ENCODE results near the gene SEMA5A.

Gene SEMA5A

GRCh38 chr5:9390113-9390512, 155.8 kb downstream of the SEMA5A start:
- TF ChIP-seq SUZ12 (IDR thresholded peaks at IDR 0.05; ENCODE audit: extremely low read depth, insufficient read depth, insufficient read length), result no peak
- H3K4me1 ChIP-seq (ENCODE audit: insufficient read depth, insufficient read length), result no peaks in the 10 kb centered on the region
- no peak for DNase-seq (ENCODE audit: low read depth, low spot score)

GRCh38 chr5:9388941-9389674, 156.8 kb downstream of the SEMA5A start:
- Histone ChIP-seq H3K27me3 (ENCODE audit: insufficient read depth, insufficient read length) (no peaks in the 10 kb centered on the region), H3K4me3 (ENCODE audit: insufficient read length, low read depth) (no peak overlapping the region), H3K9ac (ENCODE audit: insufficient read length, low read depth) (no peak overlapping the region), H3K36me3 (ENCODE audit: insufficient read depth, insufficient read length, low read length) (no peaks in the 10 kb centered on the region), H3K4me1 (ENCODE audit: insufficient read depth, insufficient read length) (no peaks in the 10 kb centered on the region), H3K9me3 (ENCODE audit: insufficient read depth, low read length) (no peaks in the 10 kb centered on the region)
- no peak for DNase-seq (ENCODE audit: low read depth, low spot score)
- TF ChIP-seq SUZ12 (IDR thresholded peaks at IDR 0.05; ENCODE audit: extremely low read depth, insufficient read depth, insufficient read length) (no peak), ZNF274 (IDR thresholded peaks at IDR 0.05; ENCODE audit: low read depth, low read length) (no peak), YY1 (IDR thresholded peaks at IDR 0.05; ENCODE audit: insufficient read depth, insufficient read length) (no peak)

More at GRCh38 chr5:9390113-9390512, 155.8 kb downstream of the SEMA5A start:
- Histone ChIP-seq H3K9me3 (ENCODE audit: insufficient read depth, low read length) (no peaks in the 10 kb centered on the region), H3K36me3 (ENCODE audit: insufficient read depth, insufficient read length, low read length) (no peaks in the 10 kb centered on the region), H3K27me3 (ENCODE audit: insufficient read depth, insufficient read length) (no peaks in the 10 kb centered on the region), H3K9ac (ENCODE audit: insufficient read length, low read depth) (no peak overlapping the region), H3K4me3 (ENCODE audit: insufficient read length, low read depth) (no peak overlapping the region)

GRCh38 chr5:9387879-9388278, 158.0 kb downstream of the SEMA5A start:
- H3K4me3 ChIP-seq (ENCODE audit: insufficient read length, low read depth), result no peak overlapping the region
- no peak for TF ChIP-seq YY1 (IDR thresholded peaks at IDR 0.05; ENCODE audit: insufficient read depth, insufficient read length)
- TF ChIP-seq SUZ12 (IDR thresholded peaks at IDR 0.05; ENCODE audit: extremely low read depth, insufficient read depth, insufficient read length), result no peak
- TF ChIP-seq ZNF274 (IDR thresholded peaks at IDR 0.05; ENCODE audit: low read depth, low read length), result no peak
- H3K9me3 ChIP-seq (ENCODE audit: insufficient read depth, low read length), result no peaks in the 10 kb centered on the region
- H3K4me1 ChIP-seq (ENCODE audit: insufficient read depth, insufficient read length), result no peaks in the 10 kb centered on the region
- H3K36me3 ChIP-seq (ENCODE audit: insufficient read depth, insufficient read length, low read length), result no peaks in the 10 kb centered on the region
- no peak for DNase-seq (ENCODE audit: low read depth, low spot score)
- no peaks in the 10 kb centered on the region for H3K27me3 ChIP-seq (ENCODE audit: insufficient read depth, insufficient read length)
- H3K9ac ChIP-seq (ENCODE audit: insufficient read length, low read depth), result no peak overlapping the region

GRCh38 chr5:9386945-9387344, 158.9 kb downstream of the SEMA5A start:
- no peaks in the 10 kb centered on the region for H3K36me3 ChIP-seq (ENCODE audit: insufficient read depth, insufficient read length, low read length)
- H3K4me3 ChIP-seq (ENCODE audit: insufficient read length, low read depth), result no peak overlapping the region
- DNase-seq (ENCODE audit: low read depth, low spot score), result no peak
- no peaks in the 10 kb centered on the region for H3K9me3 ChIP-seq (ENCODE audit: insufficient read depth, low read length)
- no peaks in the 10 kb centered on the region for H3K27me3 ChIP-seq (ENCODE audit: insufficient read depth, insufficient read length)
- TF ChIP-seq SUZ12 (IDR thresholded peaks at IDR 0.05; ENCODE audit: extremely low read depth, insufficient read depth, insufficient read length), result no peak
- TF ChIP-seq ZNF274 (IDR thresholded peaks at IDR 0.05; ENCODE audit: low read depth, low read length), result no peak
- TF ChIP-seq YY1 (IDR thresholded peaks at IDR 0.05; ENCODE audit: insufficient read depth, insufficient read length), result no peak
- no peak overlapping the region for H3K9ac ChIP-seq (ENCODE audit: insufficient read length, low read depth)
- no peaks in the 10 kb centered on the region for H3K4me1 ChIP-seq (ENCODE audit: insufficient read depth, insufficient read length)

- TF ChIP-seq ZNF274 (IDR thresholded peaks at IDR 0.05; ENCODE audit: low read depth, low read length) (no peak), SUZ12 (IDR thresholded peaks at IDR 0.05; ENCODE audit: extremely low read depth, insufficient read depth, insufficient read length) (no peak), YY1 (IDR thresholded peaks at IDR 0.05; ENCODE audit: insufficient read depth, insufficient read length) (no peak)
- DNase-seq (ENCODE audit: low read depth, low spot score), result no peak
- Histone ChIP-seq H3K4me3 (ENCODE audit: insufficient read length, low read depth) (no peak overlapping the region), H3K4me1 (ENCODE audit: insufficient read depth, insufficient read length) (no peaks in the 10 kb centered on the region), H3K27me3 (ENCODE audit: insufficient read depth, insufficient read length) (no peaks in the 10 kb centered on the region), H3K36me3 (ENCODE audit: insufficient read depth, insufficient read length, low read length) (no peaks in the 10 kb centered on the region), H3K9ac (ENCODE audit: insufficient read length, low read depth) (no peak overlapping the region), H3K9me3 (ENCODE audit: insufficient read depth, low read length) (no peaks in the 10 kb centered on the region)
These were observed 163.4 kb downstream of the SEMA5A start for GRCh38 chr5:9382522-9382921.

GRCh38 chr5:9381464-9381863, 164.4 kb downstream of the SEMA5A start:
- Histone ChIP-seq H3K9ac (ENCODE audit: insufficient read length, low read depth) (no peak overlapping the region), H3K4me1 (ENCODE audit: insufficient read depth, insufficient read length) (no peaks in the 10 kb centered on the region), H3K36me3 (ENCODE audit: insufficient read depth, insufficient read length, low read length) (no peaks in the 10 kb centered on the region), H3K27me3 (ENCODE audit: insufficient read depth, insufficient read length) (no peaks in the 10 kb centered on the region), H3K9me3 (ENCODE audit: insufficient read depth, low read length) (no peaks in the 10 kb centered on the region), H3K4me3 (ENCODE audit: insufficient read length, low read depth) (no peak overlapping the region)
- no peak for DNase-seq (ENCODE audit: low read depth, low spot score)
- TF ChIP-seq ZNF274 (IDR thresholded peaks at IDR 0.05; ENCODE audit: low read depth, low read length), result no peak
- no peak for TF ChIP-seq YY1 (IDR thresholded peaks at IDR 0.05; ENCODE audit: insufficient read depth, insufficient read length)
- no peak for TF ChIP-seq SUZ12 (IDR thresholded peaks at IDR 0.05; ENCODE audit: extremely low read depth, insufficient read depth, insufficient read length)

- H3K9me3 ChIP-seq (ENCODE audit: insufficient read depth, low read length), result no peaks in the 10 kb centered on the region
- DNase-seq (ENCODE audit: low read depth, low spot score), result no peak
- H3K9ac ChIP-seq (ENCODE audit: insufficient read length, low read depth), result no peak overlapping the region
- no peak for TF ChIP-seq YY1 (IDR thresholded peaks at IDR 0.05; ENCODE audit: insufficient read depth, insufficient read length)
- TF ChIP-seq ZNF274 (IDR thresholded peaks at IDR 0.05; ENCODE audit: low read depth, low read length), result no peak
- no peak for TF ChIP-seq SUZ12 (IDR thresholded peaks at IDR 0.05; ENCODE audit: extremely low read depth, insufficient read depth, insufficient read length)
- no peak overlapping the region for H3K4me3 ChIP-seq (ENCODE audit: insufficient read length, low read depth)
- H3K4me1 ChIP-seq (ENCODE audit: insufficient read depth, insufficient read length), result no peaks in the 10 kb centered on the region
- no peaks in the 10 kb centered on the region for H3K36me3 ChIP-seq (ENCODE audit: insufficient read depth, insufficient read length, low read length)
- H3K27me3 ChIP-seq (ENCODE audit: insufficient read depth, insufficient read length), result no peaks in the 10 kb centered on the region
These were observed 165.8 kb downstream of the SEMA5A start for GRCh38 chr5:9380109-9380508.

Measured in NT2/D1 (cell line).